Measurements from ENCODE around the gene DMRTB1.

GRCh38 chr1:53490351-53490750 lies 31.2 kb downstream of the DMRTB1 start:
- TF ChIP-seq EZH2 (IDR thresholded peaks at IDR 0.05; ENCODE audit: insufficient read depth, poor library complexity, severe bottlenecking) (no peak), EZH2phosphoT487 (IDR thresholded peaks at IDR 0.05; ENCODE audit: insufficient read depth, low read depth) (no peak)
